ENCODE results near the gene FGF14.

FGF14 gene

DNA sequence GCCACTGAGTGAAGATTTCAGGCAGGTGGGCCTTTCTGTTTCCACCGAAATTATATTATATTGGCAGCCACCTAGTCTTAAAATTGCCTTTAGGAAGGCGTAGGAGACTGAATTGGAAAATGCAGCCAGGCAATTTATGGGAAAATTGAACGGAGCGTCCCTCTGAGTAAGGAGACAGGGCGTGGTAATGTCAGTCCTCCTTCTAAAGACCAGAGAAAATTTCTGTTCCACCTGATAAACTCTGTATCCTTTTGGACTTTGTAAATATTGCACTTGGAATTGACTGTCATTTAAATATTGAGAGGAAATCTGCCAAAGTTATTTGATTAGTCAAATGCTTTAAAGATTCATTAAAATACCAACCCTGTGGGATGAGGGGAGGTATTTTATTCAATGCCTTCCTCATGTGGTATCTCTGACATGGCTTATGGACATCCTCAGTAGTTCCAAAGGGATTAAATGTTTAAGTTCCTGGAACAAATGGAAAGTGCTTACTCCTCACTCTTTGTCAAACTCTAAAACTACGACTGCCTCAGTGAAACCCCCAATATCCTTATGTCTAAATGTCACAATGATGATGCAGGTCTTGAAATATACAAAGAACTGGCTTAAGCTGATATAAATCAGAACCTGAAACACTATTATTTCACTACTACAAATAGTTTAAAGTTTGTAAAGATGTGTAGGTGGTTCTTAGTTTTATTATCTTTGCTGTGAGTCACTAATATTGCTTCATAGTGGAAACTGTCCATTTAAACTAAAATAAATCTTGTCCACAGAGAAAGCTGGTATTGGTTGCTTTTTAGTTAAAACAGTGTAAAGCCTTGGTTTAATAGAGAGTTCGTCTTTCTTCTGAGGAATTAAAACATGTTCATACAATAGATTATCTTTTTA, 203.2 kb downstream of the FGF14 start:
- Histone ChIP-seq H3K36me3 (ENCODE audit: control insufficient read depth in 1 of 2, insufficient read depth in 2 of 2, low read length in 2 of 2) (no peaks in the 10 kb centered on the region), H3K27me3 (ENCODE audit: insufficient read depth, low read length) (no peaks in the 10 kb centered on the region), H3K27ac (ENCODE audit: low read depth, low read length) (no peak overlapping the region), H3K4ac (ENCODE audit: low read depth, low read length) (no peak overlapping the region), H2BK5ac (ENCODE audit: low read depth, low read length, poor library complexity) (no peak overlapping the region), H3K79me2 (ENCODE audit: control insufficient read depth, insufficient read depth, low read length, poor library complexity) (no peaks in the 10 kb centered on the region), H3K4me3 (ENCODE audit: low read depth, low read length) (no peak overlapping the region), H4K8ac (ENCODE audit: low read depth, low read length) (no peak overlapping the region), H3K14ac (ENCODE audit: low read length) (no peak overlapping the region), H3K18ac (ENCODE audit: low read length) (no peak overlapping the region), H2AFZ (ENCODE audit: insufficient read depth, low read length, poor library complexity) (no peak overlapping the region), H3K9me3 (ENCODE audit: insufficient read depth, low read depth, low read length) (no peaks in the 10 kb centered on the region), H4K12ac (ENCODE audit: low read depth, low read length) (no peak overlapping the region), H2BK12ac (ENCODE audit: low read length) (no peak overlapping the region), H4K91ac (ENCODE audit: low read depth, low read length) (no peak overlapping the region), H3K79me1 (ENCODE audit: low read length) (no peaks in the 10 kb centered on the region), H3K23ac (ENCODE audit: low read length) (no peak overlapping the region), H3K9ac (ENCODE audit: low read length) (no peak overlapping the region), H3K4me2 (ENCODE audit: low read length) (no peak overlapping the region), H2BK120ac (ENCODE audit: insufficient read depth, low read length, poor library complexity) (no peak overlapping the region), H2AK5ac (ENCODE audit: low read length) (no peak overlapping the region), H3K4me1 (ENCODE audit: control insufficient read depth in 1 of 2, insufficient read depth in 2 of 2, low read length in 2 of 2) (no peaks in the 10 kb centered on the region)
- DNase-seq: peak in 1 of 2 donors; percentile 2
- WGBS (ENCODE audit: extremely low coverage, insufficient coverage, insufficient read length): no CpG with 5 or more reads among the region's 7 CpGs

DNA sequence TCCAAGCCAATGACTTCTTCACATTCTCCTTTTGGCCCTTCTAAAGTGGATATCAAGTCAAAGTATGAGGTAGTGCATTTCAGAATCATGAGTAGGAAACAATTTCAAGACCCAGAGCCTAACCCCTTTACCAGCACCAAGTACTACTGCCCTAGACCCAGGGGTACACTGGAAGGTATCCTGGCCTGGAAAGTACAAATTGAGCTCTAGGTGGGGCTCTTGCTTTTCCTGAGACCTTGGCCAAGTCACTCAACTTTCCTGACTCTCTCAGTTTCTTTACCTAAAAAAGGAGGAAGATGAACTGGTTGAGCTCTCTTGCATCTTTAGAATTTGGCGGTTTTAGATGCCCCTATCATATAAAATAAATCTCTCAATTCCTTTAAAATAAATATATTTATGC, 204.7 kb downstream of the FGF14 start:
- H4K12ac ChIP-seq (ENCODE audit: low read depth, low read length): no peak overlapping the region
- H3K9me3 ChIP-seq (ENCODE audit: insufficient read depth, low read depth, low read length): no peaks in the 10 kb centered on the region
- no peak overlapping the region for H3K18ac ChIP-seq (ENCODE audit: low read length)
- no peak overlapping the region for H3K23ac ChIP-seq (ENCODE audit: low read length)
- H4K91ac ChIP-seq (ENCODE audit: low read depth, low read length): no peak overlapping the region
- H3K79me2 ChIP-seq (ENCODE audit: control insufficient read depth, insufficient read depth, low read length, poor library complexity): no peaks in the 10 kb centered on the region
- DNase-seq: peak in 1 of 2 donors; percentile 51
- no peak overlapping the region for H4K8ac ChIP-seq (ENCODE audit: low read depth, low read length)
- H3K4me3 ChIP-seq (ENCODE audit: low read depth, low read length): no peak overlapping the region
- no peak overlapping the region for H2BK12ac ChIP-seq (ENCODE audit: low read length)
- WGBS (ENCODE audit: extremely low coverage, insufficient coverage, insufficient read length): no CpG with 5 or more reads among the region's 1 CpG
- H3K9ac ChIP-seq (ENCODE audit: low read length): no peak overlapping the region
- H2AFZ ChIP-seq (ENCODE audit: insufficient read depth, low read length, poor library complexity): no peak overlapping the region
- H3K4me2 ChIP-seq (ENCODE audit: low read length): no peak overlapping the region
- no peak overlapping the region for H3K4ac ChIP-seq (ENCODE audit: low read depth, low read length)
- H2BK120ac ChIP-seq (ENCODE audit: insufficient read depth, low read length, poor library complexity): no peak overlapping the region
- H2AK5ac ChIP-seq (ENCODE audit: low read length): no peak overlapping the region
- H3K14ac ChIP-seq (ENCODE audit: low read length): no peak overlapping the region
- H3K4me1 ChIP-seq (ENCODE audit: control insufficient read depth in 1 of 2, insufficient read depth in 2 of 2, low read length in 2 of 2): no peaks in the 10 kb centered on the region
- H3K27ac ChIP-seq (ENCODE audit: low read depth, low read length): no peak overlapping the region
- no peaks in the 10 kb centered on the region for H3K36me3 ChIP-seq (ENCODE audit: control insufficient read depth in 1 of 2, insufficient read depth in 2 of 2, low read length in 2 of 2)
- H2BK5ac ChIP-seq (ENCODE audit: low read depth, low read length, poor library complexity): no peak overlapping the region
- H3K79me1 ChIP-seq (ENCODE audit: low read length): no peaks in the 10 kb centered on the region
- H3K27me3 ChIP-seq (ENCODE audit: insufficient read depth, low read length): no peaks in the 10 kb centered on the region

DNA sequence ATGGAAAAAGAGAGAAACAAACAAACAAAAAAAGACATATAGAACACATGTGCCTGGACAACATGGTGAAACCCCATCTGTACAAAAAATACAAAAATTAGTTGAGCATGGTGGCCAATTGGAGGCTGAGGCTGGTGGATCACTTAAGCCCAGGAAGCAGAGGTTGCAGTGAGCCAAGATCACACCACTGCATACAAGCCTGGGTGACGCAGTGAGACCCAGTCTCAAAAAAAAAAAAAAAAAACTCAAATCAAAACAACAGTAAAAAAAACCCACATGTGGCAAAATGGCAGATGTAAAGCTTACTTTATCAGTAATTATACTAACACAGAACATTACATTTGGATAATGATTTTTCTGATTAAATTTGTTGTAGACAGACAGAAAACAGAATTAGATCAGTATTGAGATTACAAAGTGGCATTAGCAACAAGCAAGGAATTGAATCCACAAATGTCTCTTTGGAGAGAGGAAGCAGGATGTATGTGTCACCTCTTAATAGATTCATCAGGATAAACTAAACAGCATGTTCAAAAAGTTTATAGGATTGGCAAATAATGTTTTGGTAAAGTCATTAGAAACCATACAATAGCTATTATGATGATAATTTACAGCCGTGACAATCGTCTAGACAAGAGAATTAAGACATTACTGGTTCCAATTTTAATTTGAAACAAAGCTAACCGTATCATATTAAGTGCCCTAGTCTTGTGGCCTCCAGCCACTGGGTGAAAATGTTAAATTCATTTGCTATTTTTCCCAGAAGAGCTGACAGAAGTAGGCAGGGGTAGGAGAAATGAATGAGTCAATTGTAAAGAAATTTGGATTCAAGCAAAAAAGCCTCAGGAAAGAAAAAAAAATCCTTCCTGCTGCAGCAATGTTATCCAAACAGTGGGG, 206.0 kb downstream of the FGF14 start:
- no peak overlapping the region for H4K12ac ChIP-seq (ENCODE audit: low read depth, low read length)
- H3K36me3 ChIP-seq (ENCODE audit: control insufficient read depth in 1 of 2, insufficient read depth in 2 of 2, low read length in 2 of 2): no peaks in the 10 kb centered on the region
- no peak overlapping the region for H2BK120ac ChIP-seq (ENCODE audit: insufficient read depth, low read length, poor library complexity)
- H3K9me3 ChIP-seq (ENCODE audit: insufficient read depth, low read depth, low read length): no peaks in the 10 kb centered on the region
- no peak overlapping the region for H2AFZ ChIP-seq (ENCODE audit: insufficient read depth, low read length, poor library complexity)
- no peak overlapping the region for H3K23ac ChIP-seq (ENCODE audit: low read length)
- no peaks in the 10 kb centered on the region for H3K4me1 ChIP-seq (ENCODE audit: control insufficient read depth in 1 of 2, insufficient read depth in 2 of 2, low read length in 2 of 2)
- H4K8ac ChIP-seq (ENCODE audit: low read depth, low read length): no peak overlapping the region
- no peak overlapping the region for H3K27ac ChIP-seq (ENCODE audit: low read depth, low read length)
- WGBS (ENCODE audit: extremely low coverage, insufficient coverage, insufficient read length): no CpG with 5 or more reads among the region's 4 CpGs
- H3K14ac ChIP-seq (ENCODE audit: low read length): no peak overlapping the region
- no peaks in the 10 kb centered on the region for H3K79me1 ChIP-seq (ENCODE audit: low read length)
- H3K9ac ChIP-seq (ENCODE audit: low read length): no peak overlapping the region
- no peak overlapping the region for H2BK5ac ChIP-seq (ENCODE audit: low read depth, low read length, poor library complexity)
- H3K79me2 ChIP-seq (ENCODE audit: control insufficient read depth, insufficient read depth, low read length, poor library complexity): no peaks in the 10 kb centered on the region
- no peak overlapping the region for H2BK12ac ChIP-seq (ENCODE audit: low read length)
- H3K18ac ChIP-seq (ENCODE audit: low read length): no peak overlapping the region
- H3K4ac ChIP-seq (ENCODE audit: low read depth, low read length): no peak overlapping the region
- no peak overlapping the region for H3K4me2 ChIP-seq (ENCODE audit: low read length)
- no peak overlapping the region for H3K4me3 ChIP-seq (ENCODE audit: low read depth, low read length)
- no peak overlapping the region for H2AK5ac ChIP-seq (ENCODE audit: low read length)
- DNase-seq: no peak
- no peak overlapping the region for H4K91ac ChIP-seq (ENCODE audit: low read depth, low read length)
- no peaks in the 10 kb centered on the region for H3K27me3 ChIP-seq (ENCODE audit: insufficient read depth, low read length)

DNA sequence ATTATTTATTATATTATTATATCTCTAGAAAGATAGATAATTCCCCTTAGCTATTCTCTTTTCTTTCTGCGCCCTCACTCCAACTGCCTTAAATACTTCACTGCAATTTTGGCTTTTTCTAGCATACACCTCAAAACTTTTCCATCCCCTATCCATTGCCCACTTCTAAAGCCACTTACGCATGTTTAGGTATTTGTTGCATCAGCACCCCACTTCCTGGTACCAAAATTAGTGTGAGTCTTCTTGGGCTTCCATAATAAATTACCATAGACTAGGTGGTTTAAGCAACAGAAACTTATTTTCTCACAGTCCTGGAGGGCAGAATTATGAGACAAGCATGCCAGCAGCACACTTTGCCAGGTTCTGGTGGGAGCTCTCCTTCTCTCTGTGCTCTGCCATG, 209.0 kb downstream of the FGF14 start:
- Histone ChIP-seq H3K27ac (ENCODE audit: low read depth, low read length) (no peak overlapping the region), H3K4me3 (ENCODE audit: low read depth, low read length) (no peak overlapping the region), H3K23ac (ENCODE audit: low read length) (peak overlapping the region; percentile 35), H3K79me1 (ENCODE audit: low read length) (no peaks in the 10 kb centered on the region), H2BK5ac (ENCODE audit: low read depth, low read length, poor library complexity) (no peak overlapping the region), H4K8ac (ENCODE audit: low read depth, low read length) (no peak overlapping the region), H2BK120ac (ENCODE audit: insufficient read depth, low read length, poor library complexity) (no peak overlapping the region), H2BK12ac (ENCODE audit: low read length) (no peak overlapping the region), H3K9ac (ENCODE audit: low read length) (no peak overlapping the region), H3K14ac (ENCODE audit: low read length) (no peak overlapping the region), H2AFZ (ENCODE audit: insufficient read depth, low read length, poor library complexity) (no peak overlapping the region), H3K36me3 (ENCODE audit: control insufficient read depth in 1 of 2, insufficient read depth in 2 of 2, low read length in 2 of 2) (no peaks in the 10 kb centered on the region), H3K9me3 (ENCODE audit: insufficient read depth, low read depth, low read length) (no peaks in the 10 kb centered on the region), H3K18ac (ENCODE audit: low read length) (no peak overlapping the region), H4K12ac (ENCODE audit: low read depth, low read length) (no peak overlapping the region), H3K4me2 (ENCODE audit: low read length) (no peak overlapping the region), H3K79me2 (ENCODE audit: control insufficient read depth, insufficient read depth, low read length, poor library complexity) (no peaks in the 10 kb centered on the region), H2AK5ac (ENCODE audit: low read length) (no peak overlapping the region), H3K4me1 (ENCODE audit: control insufficient read depth in 1 of 2, insufficient read depth in 2 of 2, low read length in 2 of 2) (no peaks in the 10 kb centered on the region), H3K27me3 (ENCODE audit: insufficient read depth, low read length) (no peaks in the 10 kb centered on the region), H3K4ac (ENCODE audit: low read depth, low read length) (no peak overlapping the region), H4K91ac (ENCODE audit: low read depth, low read length) (no peak overlapping the region)
- no CpG with 5 or more reads among the region's 2 CpGs for WGBS (ENCODE audit: extremely low coverage, insufficient coverage, insufficient read length)
- no peak for DNase-seq
